ENCODE data around the gene TAGLN. TPM values are rescaled to one million over a fixed set of nuclear protein-coding genes. Genes with fewer than 3 reads are reported as not detected.

TAGLN gene
- total and polyA plus RNA-seq, 9 of the 15 experiments (the other 6 are each of a cell fraction or from before 2014, with no cell fraction given): 0.21 to 4.9 (median 1.1) TPM

GRCh38 chr11:117232092-117232878 lies 33.1 kb downstream of the TAGLN start, which contains the start of gene RNF214 (continued):
- peak; percentile 34; the same call in 1 of the 2 replicates for TF ChIP-seq MBD2 (IDR thresholded peaks at IDR 0.05; ENCODE audit: borderline replicate concordance, low read depth)
- TF ChIP-seq, protein P1, sequence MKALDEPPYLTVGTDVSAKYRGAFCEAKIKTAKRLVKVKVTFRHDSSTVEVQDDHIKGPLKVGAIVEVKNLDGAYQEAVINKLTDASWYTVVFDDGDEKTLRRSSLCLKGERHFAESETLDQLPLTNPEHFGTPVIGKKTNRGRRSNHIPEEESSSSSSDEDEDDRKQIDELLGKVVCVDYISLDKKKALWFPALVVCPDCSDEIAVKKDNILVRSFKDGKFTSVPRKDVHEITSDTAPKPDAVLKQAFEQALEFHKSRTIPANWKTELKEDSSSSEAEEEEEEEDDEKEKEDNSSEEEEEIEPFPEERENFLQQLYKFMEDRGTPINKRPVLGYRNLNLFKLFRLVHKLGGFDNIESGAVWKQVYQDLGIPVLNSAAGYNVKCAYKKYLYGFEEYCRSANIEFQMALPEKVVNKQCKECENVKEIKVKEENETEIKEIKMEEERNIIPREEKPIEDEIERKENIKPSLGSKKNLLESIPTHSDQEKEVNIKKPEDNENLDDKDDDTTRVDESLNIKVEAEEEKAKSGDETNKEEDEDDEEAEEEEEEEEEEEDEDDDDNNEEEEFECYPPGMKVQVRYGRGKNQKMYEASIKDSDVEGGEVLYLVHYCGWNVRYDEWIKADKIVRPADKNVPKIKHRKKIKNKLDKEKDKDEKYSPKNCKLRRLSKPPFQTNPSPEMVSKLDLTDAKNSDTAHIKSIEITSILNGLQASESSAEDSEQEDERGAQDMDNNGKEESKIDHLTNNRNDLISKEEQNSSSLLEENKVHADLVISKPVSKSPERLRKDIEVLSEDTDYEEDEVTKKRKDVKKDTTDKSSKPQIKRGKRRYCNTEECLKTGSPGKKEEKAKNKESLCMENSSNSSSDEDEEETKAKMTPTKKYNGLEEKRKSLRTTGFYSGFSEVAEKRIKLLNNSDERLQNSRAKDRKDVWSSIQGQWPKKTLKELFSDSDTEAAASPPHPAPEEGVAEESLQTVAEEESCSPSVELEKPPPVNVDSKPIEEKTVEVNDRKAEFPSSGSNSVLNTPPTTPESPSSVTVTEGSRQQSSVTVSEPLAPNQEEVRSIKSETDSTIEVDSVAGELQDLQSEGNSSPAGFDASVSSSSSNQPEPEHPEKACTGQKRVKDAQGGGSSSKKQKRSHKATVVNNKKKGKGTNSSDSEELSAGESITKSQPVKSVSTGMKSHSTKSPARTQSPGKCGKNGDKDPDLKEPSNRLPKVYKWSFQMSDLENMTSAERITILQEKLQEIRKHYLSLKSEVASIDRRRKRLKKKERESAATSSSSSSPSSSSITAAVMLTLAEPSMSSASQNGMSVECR (CRISPR knock-in tag; IDR thresholded peaks at IDR 0.05): no peak; the same call in 1 of the 2 replicates
- TF ChIP-seq ZNF436 (CRISPR knock-in tag; IDR thresholded peaks at IDR 0.05): no peak
- TF ChIP-seq ZNF655 (CRISPR knock-in tag; IDR thresholded peaks at IDR 0.05): no peak
- no peak for TF ChIP-seq ZNF696 (CRISPR knock-in tag; conservative IDR thresholded peaks at IDR 0.05)
- no peak for TF ChIP-seq ZNF695 (CRISPR knock-in tag; IDR thresholded peaks at IDR 0.05)
- TF ChIP-seq CTBP1 (IDR thresholded peaks at IDR 0.05; ENCODE audit: borderline replicate concordance): peak; percentile 87
- no peak for TF ChIP-seq PTTG1 (tag; IDR thresholded peaks at IDR 0.05; ENCODE audit: low read depth)
- TF ChIP-seq ZNF24 (IDR thresholded peaks at IDR 0.05): 0 out of 2 replicates have a peak, but pooled peaks have one; percentile 12
- no peak for TF ChIP-seq ZBTB2 (IDR thresholded peaks at IDR 0.05)
- TF ChIP-seq ESRRA (IDR thresholded peaks at IDR 0.05; ENCODE audit: borderline replicate concordance, low read depth): peak; percentile 91
- peak; percentile 82 for TF ChIP-seq EP400 (IDR thresholded peaks at IDR 0.05)
- TF ChIP-seq ZNF263 (CRISPR knock-in tag; IDR thresholded peaks at IDR 0.05; ENCODE audit: borderline replicate concordance): no peak
- no peak for TF ChIP-seq ZNF507 (tag; conservative IDR thresholded peaks at IDR 0.05)
- TF ChIP-seq ETV6 (IDR thresholded peaks at IDR 0.05; ENCODE audit: borderline replicate concordance in 1 of 2, low read depth in 2 of 2, low read length in 1 of 2): no peak
- no peak for TF ChIP-seq ETV6 (CRISPR knock-in tag; IDR thresholded peaks at IDR 0.05; ENCODE audit: borderline replicate concordance)
- TF ChIP-seq TBP (optimal IDR thresholded peaks at IDR 0.05; ENCODE audit: low read depth, low read length): peak; percentile 59
- TF ChIP-seq CHAMP1 (IDR thresholded peaks at IDR 0.05): no peak
- no peak for TF ChIP-seq HOXB6 (CRISPR knock-in tag; IDR thresholded peaks at IDR 0.05; ENCODE audit: borderline replicate concordance)

Data from K562 (cell line).